HG03571 (cell line): ENCODE measurements around the gene SLC17A3.

Experiments
- ATAC-seq: cut with Tn5 transposase; IDR thresholded peaks from one replicate; pipeline ENCODE4 v1.9.1; 2021; ENCODE audit not compliant: unreplicated experiment

The SLC17A3 gene

DNA sequence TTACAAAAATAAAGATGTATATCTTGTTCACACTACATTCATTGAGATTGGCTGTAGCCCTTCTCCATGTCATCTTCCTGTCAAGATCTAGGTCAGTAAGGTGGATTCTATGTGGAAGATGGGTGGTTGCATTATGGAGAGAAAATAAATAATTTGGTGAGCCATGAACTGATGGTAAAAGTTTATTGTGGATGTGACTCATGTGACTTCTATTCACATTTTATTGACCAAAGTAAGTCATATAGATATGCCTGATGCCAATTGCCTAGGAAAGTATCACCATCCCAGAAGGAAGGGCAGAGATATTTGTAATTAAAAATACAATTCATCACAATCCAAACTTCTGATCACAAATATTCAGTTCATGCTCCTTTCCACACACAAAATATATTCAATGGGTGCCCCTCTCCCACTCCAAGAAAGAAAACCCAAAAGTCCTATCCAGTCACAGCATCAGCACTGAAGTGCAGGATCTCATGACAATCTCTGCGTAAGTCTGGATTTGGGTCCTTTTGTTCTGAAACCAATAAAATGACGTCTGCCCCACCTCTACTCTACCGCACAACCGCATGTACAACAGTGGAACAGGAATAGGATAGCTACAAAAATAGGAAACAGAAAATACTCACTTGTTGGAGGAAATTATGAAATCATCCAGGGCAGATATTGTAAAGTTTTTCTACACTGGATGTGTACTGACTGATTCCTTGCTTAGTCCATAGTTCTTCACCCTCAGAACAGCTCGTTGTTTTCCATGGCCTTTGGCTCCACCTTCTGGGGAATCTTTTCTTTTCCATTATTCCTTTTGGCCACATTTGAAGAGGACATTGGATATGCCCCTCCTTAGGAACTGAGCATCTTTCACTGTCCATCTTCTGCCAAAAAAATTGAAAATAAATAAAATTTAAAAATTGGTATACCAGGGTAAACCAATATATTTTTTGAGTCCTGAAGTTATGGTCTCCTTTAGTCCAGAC, 16.1 kb upstream of the SLC17A3 start:
- no peak for ATAC-seq

DNA sequence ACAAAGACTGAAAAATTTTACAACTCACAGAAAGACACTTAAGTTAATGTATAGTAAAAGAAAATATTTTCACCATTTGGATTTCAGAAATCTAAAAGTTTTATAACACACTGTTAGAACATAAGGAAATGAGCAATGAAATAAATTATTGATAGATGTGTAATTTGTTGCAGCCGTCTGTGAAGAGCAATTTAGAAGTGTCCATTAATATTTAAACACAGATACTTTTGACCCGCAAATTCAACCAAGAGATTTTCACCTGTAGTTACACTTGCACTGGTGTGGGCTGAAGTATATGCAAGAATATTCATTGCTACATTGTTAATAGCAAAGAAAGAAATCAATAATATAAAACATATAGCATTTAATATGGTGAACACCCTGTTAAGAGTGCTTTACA, 14.6 kb upstream of the SLC17A3 start:
- no peak for ATAC-seq

DNA sequence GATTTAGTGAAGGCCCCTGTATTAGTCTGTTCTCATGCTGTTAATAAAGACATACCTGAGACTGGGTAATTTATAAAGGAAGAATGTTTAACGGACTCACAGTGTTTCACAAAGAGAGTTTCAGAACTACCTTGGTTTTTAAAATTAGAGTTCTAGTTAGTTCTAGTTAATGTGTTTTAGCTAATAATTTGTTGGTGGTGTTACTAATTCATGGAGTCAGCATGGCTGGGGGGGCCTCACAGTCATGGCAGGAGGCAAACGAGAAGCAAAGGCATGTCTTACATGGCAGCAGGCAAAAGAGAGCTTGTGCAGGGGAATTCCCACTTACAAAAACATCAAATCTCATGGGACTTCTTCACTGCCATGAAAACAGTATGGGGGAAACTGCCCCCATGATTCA, 12.0 kb upstream of the SLC17A3 start:
- no peak for ATAC-seq

DNA sequence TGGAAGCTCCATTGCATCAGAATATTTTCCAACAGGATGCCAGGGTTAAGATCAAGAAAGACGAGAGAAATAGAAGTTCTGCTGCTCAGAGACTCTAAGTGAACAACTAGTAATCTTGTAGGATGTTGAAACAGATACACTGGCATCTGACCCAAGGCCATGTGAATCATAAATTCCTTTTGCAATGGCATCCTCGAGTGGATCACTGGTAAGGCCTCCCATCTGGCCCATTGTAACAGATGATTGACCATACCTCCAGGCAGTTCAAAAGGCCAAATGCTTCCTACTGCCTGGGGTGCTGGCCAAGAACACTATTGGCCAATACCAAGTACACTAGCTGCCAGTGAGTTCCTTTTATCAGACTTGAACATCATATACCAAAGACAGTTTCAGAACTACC, 9.9 kb upstream of the SLC17A3 start:
- no peak for ATAC-seq

DNA sequence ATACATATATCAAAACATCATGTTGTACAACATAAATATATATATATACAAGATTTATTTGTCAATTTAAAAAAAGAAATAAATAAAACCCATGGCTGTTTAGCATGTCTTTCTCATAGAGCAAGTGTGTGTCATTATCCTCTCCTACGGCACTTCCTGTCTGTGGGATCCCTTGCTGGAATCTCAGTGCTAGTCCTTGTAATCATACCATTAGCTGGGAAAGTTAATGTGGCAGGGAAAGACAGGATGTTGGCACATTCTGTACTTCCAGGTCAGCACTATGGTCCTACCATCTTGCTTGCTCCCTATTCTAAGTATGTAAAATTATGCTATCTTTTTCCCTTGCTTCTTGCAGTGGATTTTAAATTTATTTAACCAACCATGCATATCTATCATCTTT, 9.5 kb upstream of the SLC17A3 start:
- ATAC-seq = no peak

DNA sequence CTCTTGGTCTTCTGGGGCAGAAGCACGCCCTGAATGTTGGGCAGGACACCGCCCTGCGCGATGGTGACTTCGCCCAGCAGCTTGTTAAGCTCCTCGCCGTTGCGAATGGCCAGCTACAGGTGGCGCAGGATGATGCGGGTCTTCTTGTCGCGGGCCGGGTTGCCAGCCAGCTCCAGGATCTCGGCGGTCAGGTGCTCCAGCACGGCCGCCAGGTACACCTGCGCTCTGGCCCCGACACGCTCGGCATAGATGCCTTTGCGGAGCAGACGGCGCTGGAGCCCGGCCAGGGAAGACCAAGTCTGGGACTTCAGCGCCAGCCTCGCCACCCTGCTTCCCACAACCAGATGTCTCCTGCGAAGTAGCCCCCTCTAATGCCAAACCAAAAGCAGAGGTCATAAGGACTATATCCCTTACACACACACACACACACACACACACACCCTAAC, 8.0 kb upstream of the SLC17A3 start:
- no peak for ATAC-seq

DNA sequence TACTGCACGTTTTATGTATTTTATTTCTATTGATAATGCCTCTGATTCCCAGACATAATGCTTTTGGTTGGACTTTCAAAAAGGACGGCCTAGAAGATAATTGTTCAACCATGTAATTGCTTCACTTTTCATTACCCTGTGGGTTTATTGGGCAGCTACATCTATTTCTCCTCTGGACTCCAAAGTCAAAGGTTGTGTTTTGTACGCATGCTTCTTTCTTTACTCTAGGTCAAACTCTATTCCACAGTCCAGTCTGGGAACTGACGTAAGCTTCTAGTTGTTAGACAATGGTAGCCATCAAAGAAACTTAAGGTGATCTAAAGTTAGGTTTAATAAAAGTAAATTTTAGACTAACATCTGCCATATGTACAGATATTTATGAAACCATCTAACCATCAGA, 6.6 kb upstream of the SLC17A3 start:
- ATAC-seq = no peak

DNA sequence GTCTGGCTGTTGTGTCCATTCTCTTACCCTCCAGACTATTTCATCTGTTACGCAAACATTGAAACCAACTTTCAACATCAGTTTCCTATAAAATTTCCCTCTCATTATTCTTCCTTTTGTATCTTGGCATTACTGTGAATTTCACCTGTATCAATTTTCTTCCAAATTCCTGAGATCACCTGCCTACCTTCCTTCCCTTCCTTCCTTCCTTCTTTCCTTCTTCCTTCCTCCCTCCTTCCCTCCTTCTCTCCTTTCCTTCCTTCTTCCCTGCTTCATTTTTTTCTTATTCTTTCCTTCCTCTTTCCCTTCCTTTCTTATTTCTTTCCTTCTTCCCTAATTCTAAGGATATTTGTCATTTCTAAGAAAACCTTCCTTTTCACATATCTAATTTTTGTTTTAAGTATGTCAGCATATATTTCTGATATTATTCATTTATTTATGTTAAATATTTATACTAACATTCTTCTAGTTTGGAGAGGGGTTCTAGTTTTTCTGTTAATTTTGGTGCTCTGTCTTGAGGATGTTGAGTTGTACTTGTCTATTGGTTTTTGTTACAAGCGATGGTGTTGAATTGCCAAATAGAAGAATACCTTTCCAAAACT, 4.8 kb upstream of the SLC17A3 start:
- ATAC-seq = no peak

DNA sequence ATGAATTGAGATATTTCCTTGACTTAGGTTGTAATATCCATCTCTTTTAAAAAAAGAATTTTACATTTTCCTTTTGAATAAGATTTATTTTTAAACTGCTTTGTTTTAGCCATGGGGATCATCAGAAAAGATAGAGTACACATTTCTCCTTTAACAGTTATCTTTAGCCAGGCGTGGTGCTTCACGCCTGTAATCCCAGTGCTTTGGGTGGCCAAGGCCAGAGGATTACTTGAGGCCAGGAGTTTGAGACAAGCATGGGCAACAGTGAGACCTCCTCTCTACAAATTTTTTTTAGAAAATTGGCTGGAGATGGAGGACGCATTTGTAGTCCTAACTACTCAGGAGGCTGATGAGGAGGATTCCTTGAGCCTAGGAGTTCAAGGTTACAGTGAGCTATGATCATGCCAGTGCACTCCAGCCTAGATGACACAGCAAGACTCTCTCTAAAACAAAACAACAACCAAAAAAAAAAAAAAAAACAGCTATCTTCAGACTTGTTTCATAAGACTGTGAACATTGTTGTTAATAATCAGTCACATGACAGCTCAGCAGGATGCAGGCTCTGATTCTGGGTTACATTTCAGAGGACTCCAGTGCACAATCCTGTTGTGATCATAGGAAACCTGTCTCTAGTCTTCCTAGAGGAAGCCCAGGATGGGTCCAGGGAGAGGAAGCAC, 2.0 kb upstream of the SLC17A3 start:
- ATAC-seq = no peak

DNA sequence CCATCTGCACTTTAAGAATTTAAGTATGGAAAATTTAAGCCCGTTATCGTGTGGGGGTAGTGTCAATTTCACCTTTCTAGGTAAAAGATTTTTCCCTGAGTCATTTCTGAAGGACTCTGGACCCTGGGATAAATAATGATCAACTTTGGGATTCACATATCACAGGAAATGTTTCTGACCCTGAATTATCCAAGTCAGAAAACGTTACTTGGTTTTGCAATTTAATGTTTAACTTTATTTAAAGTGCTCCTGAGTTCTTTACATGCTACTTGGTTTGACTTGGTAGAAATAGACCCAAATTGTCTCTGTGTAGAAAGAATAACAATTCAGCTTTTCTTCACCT, 1.5 kb upstream of the SLC17A3 start:
- no peak for ATAC-seq

DNA sequence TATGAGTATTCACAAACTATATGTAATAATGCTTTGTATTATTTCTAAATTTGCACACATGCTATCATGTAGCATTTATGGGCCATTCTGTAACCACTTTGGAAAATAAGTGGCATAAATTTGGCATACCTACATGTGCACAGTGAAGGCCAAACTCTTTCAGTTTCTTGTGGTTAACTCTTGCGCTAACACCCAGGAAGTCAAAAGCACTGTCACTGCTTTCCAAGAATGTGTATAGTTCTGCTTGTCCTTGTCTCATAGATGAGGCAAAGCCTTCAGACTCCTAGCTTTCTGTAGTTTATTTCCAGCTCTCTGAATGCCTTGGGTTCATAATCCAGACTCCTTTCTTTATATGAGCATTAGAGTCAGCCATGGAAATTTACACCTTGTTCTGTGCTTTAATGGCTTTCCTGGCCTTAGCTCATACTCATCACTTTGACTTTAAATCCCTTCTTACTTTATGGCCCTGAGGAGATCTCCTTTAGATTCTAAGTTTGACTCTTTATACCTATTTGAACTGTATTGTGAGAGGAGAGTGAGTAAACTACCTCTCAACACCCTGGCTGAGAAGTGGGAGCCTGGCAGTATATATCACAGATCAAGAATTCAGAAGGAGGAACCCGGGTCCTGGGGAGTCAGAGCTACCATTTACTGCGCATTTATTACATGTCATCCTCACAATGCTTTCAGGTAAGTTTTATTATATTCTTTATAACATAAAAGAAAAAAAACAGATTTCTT, 949 bp upstream of the SLC17A3 start:
- ATAC-seq = no peak

DNA sequence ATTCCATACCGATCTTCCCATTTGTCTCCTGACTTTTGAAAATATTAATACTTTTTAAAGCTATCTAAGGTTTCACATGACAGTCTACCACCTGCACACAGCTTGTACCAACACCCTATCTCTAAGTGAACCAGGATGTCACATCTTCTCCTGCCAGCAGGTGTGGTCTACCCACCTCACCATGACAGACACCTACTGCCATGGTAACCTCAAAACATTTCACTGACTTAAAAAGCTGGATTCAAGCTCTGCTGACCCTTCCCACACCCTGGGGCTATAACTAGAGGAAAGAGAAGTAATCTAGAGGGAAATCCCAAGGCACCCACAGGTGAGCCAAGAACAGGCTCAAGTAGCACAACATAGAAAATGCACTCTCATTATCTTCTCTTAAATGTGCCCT, 1.2 kb downstream of the SLC17A3 start:
- no peak for ATAC-seq

DNA sequence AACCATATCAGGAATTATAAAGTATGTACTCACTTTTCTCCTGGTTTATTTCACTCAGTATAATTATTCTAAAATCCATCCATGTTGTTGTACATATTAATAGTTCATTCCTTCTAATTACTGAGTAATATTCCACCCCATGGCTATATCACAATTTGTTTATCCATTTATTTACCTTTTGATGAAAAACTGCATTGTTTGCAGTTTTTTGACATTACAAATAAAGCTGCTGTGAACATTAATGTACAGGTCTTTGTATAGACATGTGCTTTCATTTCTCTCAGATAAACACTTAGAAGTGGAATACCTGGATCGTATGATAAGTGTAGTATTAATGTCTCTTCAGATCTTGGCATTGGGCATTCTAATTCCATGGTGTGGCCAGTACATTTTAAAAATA, 4.2 kb downstream of the SLC17A3 start:
- no peak for ATAC-seq

DNA sequence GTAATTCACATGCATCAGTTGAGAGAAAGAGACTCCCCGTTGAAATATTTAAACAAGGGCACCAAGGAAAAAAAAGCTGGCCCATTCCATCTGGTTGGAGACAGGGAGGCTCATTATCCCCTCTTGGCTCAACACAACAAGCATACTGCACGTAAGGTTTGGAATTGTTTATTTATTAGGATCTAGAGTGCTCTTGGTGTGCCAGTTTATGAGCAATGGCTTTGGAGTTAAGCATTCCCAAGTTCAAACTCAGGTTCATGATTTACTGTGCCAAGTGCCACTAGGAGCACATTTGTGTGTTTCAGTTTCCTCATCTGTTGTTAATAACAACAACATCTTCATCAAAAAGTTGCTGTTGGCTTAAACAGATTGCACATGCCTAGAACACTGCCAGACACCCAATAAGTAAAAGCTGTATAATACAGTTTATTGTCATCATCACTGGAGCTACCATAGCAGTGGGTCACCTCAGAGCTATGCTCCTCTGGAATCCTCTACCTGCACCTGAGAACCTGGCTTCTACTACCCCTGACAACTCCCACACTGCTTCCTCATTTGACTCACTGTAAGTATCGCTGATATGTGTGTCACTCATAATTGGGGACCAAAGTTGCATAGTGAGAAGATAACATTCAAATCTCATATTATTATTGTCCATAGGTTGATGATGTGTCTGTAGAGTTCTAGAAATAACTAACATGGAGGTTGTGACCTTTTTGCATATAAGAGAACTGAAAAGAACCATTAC, 5.4 kb downstream of the SLC17A3 start:
- no peak for ATAC-seq

DNA sequence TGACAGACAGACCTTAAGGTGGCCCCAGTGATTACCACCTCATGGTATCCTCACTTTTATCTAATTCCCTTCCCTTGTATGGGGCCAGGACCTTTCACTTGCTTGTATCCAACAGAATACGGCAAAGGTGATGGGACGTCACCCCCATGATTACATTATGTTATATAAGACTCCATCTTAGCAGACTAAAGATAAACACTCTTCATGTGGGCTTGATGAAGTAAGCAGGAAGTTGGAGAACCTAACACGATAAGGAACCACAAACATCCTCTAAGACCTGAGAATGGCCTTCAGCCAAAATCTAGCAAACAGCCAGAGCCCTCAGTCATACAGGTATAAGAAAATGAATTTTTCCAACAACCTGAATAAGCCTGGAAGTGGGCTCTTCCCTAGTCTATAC, 8.0 kb downstream of the SLC17A3 start:
- ATAC-seq = no peak

DNA sequence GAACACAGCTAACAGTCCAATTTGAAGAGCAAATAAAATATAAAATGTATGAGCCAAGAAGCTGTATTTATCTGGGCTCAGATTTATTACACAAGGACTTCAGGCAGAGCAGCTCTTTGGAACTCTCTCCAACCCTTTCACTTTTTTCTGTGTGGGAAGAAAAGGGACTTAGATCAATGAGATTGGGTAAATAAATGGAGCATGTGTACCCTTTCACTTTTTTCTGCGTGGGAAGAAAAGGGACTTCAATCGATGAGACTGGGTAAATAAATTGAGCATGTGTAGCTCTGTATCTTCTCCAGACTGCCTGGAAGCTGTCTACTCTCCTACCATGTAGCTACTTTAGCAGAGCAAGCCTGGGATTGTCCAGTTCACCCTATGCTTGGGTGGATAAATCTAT, 10.7 kb downstream of the SLC17A3 start:
- ATAC-seq = no peak

DNA sequence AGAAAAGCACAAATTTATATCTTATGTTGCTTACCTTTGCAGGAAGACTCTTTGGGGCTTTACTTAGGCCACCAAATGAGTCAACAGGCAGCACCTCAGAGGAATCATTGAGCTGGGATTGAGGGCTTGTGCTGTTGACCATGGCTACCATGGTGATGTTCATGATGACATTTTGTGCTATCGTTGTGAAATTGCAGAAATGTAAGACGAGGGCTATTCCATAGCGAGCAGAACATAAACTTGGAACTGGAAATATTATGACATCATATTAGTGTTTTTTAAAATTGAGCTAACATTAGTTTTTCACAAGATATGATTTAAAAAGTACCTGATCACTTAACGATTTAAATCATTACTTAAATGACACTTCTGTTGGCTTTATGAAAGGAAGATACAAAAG, 11.8 kb downstream of the SLC17A3 start:
- no peak for ATAC-seq

DNA sequence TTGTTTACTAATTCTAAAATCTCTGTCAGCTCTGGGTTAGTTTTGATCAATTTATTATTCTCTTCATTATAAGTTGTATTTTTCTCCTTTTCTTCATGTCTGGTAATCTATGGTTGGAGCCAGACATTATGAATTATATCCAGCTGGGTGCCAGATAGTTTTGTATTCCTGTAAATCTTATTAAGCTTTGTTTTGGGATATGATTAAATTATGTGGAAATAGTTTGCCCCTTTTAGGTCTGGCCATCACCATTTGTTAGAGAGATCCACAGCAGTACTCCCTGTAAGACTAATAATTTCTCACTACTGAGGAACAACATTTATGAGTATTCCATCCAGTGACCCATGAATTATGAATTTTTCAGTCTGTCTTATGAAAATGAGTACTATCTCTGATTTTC, 21.3 kb downstream of the SLC17A3 start:
- ATAC-seq = no peak

DNA sequence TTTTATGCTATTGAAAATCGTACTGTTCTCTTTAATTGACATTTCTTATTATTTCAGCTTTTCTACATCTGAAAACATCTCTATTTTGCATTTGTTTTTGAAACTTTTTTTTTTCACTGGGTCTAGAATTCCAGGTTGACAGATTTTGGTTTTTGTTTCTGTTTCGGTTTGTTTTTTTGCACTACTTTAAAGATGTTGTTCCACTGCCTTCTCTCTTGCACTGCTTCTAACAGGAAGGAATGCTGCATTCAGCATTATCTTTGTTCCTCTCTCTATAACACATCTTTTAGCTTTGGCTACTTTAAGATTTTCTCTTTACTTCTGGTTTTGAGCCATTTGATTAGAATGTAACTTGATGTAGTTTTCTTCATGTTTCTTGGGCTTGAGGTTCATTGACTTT, 22.1 kb downstream of the SLC17A3 start:
- no peak for ATAC-seq

DNA sequence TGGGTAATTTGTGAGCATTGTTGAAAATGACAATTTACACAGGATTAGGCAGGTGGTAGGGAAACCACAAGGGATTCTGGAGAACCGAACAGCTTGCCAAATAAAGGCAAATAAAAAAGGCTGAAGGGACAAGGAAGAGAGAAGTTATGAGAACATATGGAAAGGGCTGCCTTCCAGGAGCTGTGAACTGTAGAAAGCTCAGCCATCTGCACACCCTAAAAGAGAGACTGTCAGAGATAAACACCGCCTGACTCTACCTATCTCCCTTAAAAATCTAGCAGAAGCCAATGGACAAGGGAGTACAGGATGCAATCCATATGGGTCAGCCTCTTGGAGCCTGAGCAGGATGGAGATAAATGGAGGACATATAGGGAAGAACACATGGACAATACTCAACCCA, 29.5 kb downstream of the SLC17A3 start:
- no peak for ATAC-seq

DNA sequence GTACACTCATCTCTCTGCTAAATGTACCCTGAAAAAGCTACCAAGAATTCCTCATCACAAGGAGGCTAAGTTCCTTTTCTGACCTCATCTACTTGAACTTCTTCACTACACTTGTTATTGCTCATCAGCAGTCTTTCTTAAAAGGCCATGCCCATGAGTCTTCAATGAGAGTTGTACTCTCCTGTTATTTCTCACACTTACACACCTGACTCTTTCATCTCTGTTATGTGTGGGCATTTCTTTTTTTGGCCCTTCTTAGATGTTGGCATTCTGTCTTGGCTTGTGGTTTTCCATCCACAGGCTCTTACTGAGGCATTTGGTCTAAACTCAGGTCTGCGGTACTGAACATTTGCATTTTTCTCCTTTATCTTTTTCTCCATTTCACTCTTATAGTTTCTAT, 31.5 kb downstream of the SLC17A3 start:
- no peak for ATAC-seq
